GM21723 (cell line): Measurements from ENCODE around the gene TESMIN.

ENCODE experiments used
- ATAC-seq: cut with Tn5 transposase; IDR thresholded peaks from one replicate; pipeline ENCODE4 v1.9.1; 2021; ENCODE audit warnings: mild to moderate bottlenecking, moderate library complexity; ENCODE audit not compliant: unreplicated experiment

TESMIN gene, protein sequence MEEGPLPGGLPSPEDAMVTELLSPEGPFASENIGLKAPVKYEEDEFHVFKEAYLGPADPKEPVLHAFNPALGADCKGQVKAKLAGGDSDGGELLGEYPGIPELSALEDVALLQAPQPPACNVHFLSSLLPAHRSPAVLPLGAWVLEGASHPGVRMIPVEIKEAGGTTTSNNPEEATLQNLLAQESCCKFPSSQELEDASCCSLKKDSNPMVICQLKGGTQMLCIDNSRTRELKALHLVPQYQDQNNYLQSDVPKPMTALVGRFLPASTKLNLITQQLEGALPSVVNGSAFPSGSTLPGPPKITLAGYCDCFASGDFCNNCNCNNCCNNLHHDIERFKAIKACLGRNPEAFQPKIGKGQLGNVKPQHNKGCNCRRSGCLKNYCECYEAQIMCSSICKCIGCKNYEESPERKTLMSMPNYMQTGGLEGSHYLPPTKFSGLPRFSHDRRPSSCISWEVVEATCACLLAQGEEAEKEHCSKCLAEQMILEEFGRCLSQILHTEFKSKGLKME

DNA sequence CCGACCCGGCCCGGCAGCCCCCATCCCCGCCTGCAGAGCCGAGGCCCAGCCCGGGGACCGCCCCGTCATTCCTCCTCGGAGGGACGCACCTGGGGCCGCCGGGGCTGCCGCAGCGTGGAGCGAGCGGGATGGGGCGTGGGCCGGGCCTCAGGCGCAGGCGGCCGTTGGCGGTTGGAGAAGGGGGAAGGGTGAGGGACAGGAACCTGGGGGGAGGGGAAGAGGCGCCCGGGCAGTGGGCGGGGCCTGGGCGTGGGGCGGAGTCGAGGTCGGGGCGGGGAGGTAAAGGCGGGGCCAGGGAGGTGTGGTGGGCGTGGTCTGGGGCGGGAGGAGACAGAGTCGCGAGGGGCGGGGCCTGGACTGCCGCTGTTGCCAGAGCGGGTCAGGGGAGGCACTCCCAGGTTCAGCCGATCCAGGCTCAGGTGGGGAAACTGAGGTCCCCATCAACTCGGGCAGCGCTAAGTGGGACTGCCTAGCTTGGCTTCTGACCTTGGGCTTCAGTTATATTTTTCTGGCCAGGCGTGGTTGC lies at the start of gene TESMIN:
TESMIN (minus strand) TSS at position 190 of the 526 bp plus-strand sequence. CDS start 860 bp downstream, outside the sequence.
- ATAC-seq, result peak; percentile 62

DNA sequence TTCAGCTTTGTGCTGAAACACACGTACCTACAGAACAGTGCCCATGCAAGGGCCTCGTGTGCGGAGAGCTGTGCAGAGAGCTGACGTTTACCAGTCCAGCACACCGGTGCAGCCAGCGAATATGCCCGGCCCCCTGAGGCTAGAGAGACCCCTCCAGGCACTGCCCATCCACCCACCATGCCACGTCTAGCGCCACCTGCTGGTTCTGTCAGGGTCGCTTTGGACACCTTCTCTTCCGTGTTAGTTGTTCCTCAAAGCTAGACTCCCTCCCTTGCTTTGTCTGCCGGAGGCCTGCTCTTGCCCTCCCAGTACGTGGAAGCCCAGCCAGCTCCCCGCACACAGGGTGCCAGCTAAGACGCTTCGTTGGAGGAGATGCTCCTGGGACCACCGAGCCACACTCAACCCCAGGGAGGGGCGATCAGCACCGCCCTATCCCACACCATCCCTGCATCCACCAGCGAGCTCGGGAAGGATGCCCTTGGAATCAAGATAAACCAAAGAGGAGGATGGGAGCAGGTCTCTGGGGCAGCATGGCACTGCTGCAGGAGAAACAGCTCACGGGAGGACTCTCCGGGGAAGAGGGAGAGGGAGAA lies 47.0 kb upstream of the TESMIN start:
- ATAC-seq, result no peak

DNA sequence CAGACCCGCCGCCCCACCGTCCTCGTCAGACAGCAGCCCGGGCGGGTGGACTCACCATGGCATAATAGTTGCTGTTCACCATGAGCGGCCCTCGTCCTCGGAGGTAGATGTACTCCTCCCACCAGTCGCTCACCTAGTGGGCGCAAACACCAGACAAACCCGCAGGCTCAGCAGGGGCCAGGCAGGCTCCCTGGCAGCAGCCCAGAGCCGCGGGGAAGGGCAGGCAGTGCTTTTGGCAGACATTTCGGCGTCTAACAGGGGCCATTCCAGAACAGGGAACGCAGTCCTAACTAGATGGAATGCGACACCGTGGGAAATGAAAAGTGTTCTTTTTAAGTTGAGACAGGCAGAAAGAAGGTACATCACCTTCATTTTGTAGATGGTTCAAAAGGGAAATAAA lies 45.5 kb upstream of the TESMIN start:
- no peak for ATAC-seq

- no peak for ATAC-seq
Observed at GRCh38 chr11:68792400-68792966, 41.2 kb upstream of the TESMIN start.

GRCh38 chr11:68784653-68785052 lies 33.3 kb upstream of the TESMIN start:
- ATAC-seq, result no peak

DNA sequence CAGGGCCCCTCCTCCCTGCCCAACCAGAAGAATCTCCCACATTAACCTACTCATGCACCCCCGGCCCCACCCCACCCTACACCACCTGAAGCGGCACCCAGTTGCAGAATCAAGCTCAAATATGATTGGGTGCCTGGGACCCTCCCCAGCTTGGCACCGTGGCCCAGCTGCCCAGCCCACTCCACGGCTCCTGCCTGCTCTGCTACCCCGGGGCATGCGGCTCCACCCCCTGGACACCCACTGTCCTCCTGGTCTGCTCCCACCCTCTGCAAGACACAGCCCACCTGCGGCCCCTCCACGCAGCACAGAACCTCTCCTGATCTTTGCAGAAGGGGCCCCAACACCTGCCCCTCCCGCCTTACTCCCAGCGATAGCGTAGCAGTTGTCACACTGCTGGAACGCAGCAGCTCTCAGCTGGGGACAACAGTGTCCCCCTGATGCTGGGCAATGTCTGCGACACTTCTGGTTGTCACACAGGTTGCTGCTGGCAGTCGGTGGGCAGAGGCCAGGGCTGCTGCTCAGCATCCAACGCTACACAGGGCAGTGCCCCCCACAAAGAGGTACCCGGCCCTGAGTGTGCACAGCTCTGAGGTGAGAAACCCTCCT lies 32.0 kb upstream of the TESMIN start:
- ATAC-seq, result no peak

GRCh38 chr11:68782711-68783110 lies 31.4 kb upstream of the TESMIN start:
- no peak for ATAC-seq

- ATAC-seq, result no peak
Observed at GRCh38 chr11:68780829-68781228, 29.5 kb upstream of the TESMIN start.

GRCh38 chr11:68778205-68778604 lies 26.9 kb upstream of the TESMIN start:
- no peak for ATAC-seq

- ATAC-seq, result no peak
Observed at GRCh38 chr11:68776442-68777235, 25.3 kb upstream of the TESMIN start.

- no peak for ATAC-seq
Observed at GRCh38 chr11:68775951-68776388, 24.6 kb upstream of the TESMIN start.

DNA sequence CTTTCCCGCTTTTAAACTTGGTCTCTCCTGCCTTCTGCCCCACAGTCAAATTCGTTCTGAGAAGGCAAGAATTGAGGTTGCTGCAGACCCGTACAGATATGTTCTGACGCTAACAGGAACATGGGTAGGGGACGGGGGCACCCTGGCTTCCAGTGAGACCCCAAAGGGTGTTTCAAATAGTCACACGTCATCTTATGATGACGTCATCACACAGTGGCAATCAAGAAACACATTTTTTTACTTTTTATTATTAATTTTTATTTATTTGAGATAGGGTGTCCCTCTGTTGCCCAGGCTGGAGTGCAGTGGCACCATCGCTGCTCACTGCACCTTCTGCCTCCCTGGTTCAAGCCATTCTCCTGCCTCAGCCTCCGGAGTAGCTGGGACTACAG lies 22.9 kb upstream of the TESMIN start:
- ATAC-seq, result no peak

DNA sequence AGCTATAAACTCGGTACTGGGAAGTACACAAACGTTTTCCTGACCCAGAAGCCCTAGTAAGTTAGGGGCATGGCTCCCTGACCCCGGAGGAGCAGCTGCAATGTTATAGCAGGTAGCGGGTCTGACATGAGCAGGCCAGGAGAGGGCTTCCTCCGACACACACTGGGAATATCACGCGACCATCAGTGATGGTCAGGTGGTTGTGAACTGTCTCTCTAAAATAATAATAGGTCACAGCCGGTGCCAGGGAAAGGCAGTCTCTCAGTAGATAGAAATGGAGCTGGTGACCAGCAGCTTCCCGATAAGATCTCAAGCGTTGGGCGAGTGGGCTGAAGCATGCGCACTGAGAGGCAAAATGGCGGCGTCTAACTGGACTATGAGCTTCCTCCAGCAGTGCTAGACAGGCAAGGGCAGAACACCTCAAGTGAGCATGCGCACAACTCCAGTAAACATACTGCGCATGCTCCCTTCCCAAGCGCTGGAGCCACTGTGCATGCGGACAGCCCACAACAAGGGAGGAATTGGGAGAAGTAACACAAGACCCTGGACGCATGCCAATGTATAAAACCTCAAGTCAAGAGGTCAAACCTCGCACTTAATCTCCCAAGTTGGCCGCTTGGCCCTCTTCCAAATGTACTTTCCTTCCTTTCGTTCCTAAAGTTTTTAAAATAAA lies 22.3 kb upstream of the TESMIN start:
- no peak for ATAC-seq

GRCh38 chr11:68772936-68773335 lies 21.6 kb upstream of the TESMIN start:
- no peak for ATAC-seq

DNA sequence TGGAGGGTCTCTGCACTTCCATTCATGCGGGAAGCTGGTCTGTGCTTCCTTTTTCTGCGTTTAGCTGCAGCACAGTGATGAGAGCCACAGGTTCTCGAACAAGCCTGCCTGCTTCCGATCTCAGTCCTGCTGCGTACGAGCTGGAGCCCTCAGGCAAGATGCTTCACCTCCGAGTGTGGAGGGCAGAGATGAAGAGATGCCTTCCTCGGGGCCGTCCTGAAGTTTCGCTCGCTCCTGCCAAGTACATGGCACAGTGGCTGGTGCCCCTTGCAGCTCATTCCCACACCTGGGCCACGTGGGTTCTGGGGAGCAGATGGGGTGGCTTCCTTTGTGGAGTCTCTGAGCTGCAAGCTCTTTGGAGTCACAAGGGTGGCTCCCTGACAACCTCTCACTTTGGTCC lies 19.5 kb upstream of the TESMIN start:
- no peak for ATAC-seq

- ATAC-seq, result no peak
Observed at GRCh38 chr11:68767672-68768071, 16.4 kb upstream of the TESMIN start.

GRCh38 chr11:68766786-68767185 lies 15.5 kb upstream of the TESMIN start:
- ATAC-seq, result no peak

DNA sequence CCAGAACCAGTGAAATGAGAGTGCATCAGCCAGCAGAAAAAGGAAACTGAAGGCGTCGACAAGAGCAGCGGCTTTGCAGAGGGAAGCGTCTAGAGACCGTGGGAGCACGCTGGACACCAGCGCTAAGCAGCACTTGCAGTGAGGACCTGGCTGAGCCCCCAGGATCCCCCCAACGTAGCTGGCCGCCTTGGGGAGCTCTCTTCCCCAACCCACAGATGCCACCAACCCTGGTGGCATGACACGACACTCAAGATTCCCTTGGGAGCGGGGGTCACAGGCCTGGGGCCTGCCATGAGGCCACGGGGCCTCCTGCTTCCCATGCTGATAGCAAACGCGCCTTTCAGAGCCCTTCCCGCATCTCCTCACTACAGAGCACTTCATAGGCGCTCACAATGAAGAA lies 13.4 kb upstream of the TESMIN start:
- ATAC-seq, result no peak

- ATAC-seq, result no peak
Observed at GRCh38 chr11:68763926-68764657, 12.8 kb upstream of the TESMIN start.
